GM21423 (cell line): ENCODE measurements around the gene SLC16A5.

Experiments
- ATAC-seq: cut with Tn5 transposase; IDR thresholded peaks from one replicate; pipeline ENCODE4 v1.9.1; 2021; ENCODE audit warnings: mild to moderate bottlenecking, moderate library complexity; ENCODE audit not compliant: unreplicated experiment

Gene SLC16A5

DNA sequence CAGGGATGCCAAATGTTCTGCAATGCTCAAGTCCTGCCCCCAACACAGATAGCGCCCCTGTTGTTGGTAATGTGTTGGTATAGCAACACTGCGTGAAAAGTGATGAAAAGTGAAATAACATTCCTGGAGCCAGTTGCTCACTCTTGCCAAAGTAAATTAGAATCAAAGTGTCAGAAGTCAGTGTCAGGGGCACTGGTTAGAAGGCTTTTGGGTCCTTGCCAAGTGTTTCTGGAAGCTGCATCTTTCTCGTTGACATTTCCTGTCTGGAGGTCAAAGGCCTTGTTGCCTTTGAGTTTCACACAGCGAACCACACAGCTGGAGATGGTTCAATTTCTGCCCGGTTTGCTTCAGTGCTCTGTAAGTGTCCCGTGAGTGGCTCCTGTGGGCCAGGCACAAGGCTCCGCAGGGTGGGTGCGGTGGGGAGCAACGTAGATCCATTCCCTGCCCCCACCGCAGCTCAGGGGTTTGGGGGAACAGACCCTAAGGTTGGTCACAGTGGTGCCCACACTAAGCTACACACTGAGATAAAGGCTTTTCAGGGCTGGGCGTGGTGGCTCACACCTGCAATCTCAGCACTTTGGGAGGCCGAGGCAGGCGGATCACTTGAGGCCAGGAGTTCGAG lies 3.6 kb upstream of the SLC16A5 start:
- no peak for ATAC-seq

DNA sequence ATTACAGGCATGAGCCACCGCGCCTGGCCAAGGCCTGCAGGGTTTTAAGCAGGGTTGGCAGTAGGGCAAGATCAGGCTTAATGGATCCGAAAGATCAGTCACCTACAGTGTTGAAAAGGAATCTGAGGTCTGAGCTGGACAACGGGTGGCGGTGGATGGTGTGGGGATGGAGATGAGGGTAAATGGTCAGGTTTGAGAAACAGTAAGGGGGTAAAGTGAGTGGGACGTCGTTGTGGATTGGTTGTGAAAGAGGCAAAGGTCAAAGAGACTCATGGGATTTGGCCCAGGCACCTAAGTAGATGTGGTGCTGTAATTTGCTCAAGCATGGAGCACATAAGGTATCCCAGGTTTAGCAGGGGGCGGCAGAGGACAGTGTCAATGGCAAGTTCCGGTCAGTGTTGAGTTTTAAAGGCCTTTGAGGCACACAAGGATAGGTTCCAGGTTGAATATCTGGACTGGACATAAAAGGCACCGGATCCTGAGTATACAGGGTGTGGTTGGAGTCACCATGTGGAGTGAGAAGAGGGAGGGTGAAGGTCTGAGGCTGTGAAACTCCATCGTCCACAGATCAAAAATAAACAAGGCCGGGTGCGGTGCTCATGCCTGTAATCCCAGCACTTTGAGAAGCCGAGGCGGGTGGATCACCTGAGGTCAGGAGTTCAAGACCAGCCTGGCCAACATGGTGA lies 1.1 kb upstream of the SLC16A5 start:
- ATAC-seq, result no peak

GRCh38 chr17:75087182-75087557 lies 584 bp upstream of the SLC16A5 start:
- ATAC-seq, result no peak

DNA sequence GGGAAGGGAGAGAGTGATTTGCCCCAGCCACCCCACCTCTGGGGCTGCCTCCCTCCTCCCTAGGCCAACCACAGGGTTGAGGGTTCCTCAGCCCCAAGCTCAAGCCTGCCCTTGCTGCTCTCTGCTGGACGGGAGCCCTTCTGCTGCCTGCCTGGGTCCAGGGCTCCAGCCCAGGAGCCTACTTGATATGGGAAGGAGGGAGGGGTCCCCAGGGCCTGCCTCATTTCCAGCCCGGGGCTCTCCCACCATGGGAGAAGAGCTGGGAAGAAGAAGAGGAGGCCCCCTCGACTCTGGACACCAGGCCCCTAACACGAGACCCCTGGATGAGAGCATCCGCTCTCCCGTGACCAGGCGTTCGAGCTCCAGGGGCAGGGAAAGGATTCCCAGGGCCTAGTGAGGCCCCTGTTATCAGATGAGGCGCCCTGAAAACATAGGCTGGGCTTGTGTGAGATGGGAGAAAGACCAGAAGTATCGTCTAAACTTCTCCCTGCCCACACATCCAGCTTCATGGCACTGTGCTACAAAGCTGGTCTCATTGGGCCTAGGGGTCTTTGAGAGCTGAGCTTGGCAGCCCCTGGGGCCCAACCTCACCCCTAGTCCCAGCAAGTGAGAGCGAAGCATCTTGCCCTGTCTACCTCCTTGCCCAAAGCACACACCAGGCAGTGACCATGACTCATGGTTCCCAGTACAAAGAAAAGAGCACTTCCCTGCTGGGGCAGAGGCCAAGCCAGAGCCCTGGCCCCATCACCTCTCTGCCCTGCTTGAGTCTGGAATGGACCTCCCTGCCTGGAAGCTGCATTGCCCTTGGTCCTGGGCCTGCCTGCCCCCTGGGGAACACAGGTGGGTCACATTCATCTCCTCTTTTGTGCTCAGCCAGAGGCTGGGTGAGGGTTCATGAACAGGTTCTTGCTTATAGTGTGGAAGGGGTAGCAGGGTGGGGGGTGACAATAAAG lies 987 bp downstream of the SLC16A5 start:
- ATAC-seq, result no peak

GRCh38 chr17:75090871-75091854 lies 3.4 kb downstream of the SLC16A5 start:
- ATAC-seq, result no peak

- ATAC-seq, result no peak
These were observed 4.1 kb downstream of the SLC16A5 start for GRCh38 chr17:75091855-75092327.

- no peak for ATAC-seq
These were observed 5.9 kb downstream of the SLC16A5 start for GRCh38 chr17:75093548-75094158.

DNA sequence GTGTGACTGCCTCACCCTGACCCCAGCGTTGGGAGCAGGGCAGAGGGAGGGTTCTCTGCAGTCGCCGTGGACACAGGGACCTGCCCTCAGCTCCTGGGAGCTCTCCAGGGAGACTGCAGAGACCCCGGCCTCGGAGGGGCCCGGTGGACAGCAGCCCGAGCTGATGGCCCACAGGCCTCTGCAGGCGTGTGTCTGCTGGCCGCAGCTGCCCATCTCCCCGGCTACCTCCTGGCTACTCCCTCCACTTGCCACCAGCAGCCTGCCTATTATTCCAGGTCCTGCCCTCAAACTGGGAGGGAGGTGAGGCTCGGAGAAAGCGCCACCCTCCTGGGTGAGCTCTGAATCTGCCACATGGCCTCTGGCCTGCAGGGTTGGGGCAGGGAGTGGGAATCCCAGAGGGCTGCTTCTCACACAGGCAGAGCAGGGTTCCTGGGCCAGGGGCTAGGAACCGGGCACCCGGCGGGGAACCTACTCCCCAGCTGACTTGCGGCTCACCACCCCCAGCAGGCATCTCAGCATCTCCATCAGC lies 7.2 kb downstream of the SLC16A5 start:
- no peak for ATAC-seq

GRCh38 chr17:75096082-75096625 lies 8.4 kb downstream of the SLC16A5 start:
- ATAC-seq, result no peak

DNA sequence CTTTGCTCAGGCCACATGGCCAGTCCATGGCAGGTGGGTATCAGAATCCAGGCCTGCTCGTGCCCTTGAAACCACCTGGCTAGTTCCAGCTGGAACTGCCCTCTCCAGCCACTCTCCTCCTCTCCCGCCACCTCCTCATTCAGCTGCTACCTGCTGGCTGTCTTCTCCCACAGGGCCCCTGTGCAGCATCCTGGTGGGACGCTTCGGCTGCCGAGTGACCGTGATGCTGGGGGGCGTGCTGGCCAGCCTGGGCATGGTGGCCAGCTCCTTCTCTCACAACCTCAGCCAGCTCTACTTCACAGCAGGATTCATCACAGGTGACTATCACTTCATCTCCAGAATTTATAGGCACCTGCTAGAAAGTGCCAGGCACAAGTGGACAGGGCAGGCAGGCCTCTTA lies 10.1 kb downstream of the SLC16A5 start:
- no peak for ATAC-seq

DNA sequence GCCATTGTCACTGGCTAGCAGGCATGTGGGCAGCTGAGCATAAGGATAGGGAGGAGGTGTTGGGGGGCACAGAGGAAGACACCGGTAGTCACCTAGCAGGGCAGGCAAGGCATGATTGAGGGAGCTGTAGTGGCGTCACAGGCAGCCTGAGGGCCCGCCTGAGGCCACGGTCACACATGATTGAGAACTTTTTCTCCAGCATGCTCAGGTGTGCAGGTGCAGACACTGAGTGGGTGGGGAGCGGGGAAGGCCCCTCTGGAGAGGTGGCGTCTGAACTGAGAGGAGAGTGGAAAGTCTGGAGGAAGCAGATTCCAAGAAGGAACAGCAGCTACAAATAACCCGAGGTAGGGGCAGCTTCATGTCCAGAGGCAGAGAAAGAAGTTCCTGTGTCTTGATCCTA lies 11.1 kb downstream of the SLC16A5 start:
- ATAC-seq, result no peak

- no peak for ATAC-seq
These were observed 12.3 kb downstream of the SLC16A5 start for GRCh38 chr17:75099881-75100595.

DNA sequence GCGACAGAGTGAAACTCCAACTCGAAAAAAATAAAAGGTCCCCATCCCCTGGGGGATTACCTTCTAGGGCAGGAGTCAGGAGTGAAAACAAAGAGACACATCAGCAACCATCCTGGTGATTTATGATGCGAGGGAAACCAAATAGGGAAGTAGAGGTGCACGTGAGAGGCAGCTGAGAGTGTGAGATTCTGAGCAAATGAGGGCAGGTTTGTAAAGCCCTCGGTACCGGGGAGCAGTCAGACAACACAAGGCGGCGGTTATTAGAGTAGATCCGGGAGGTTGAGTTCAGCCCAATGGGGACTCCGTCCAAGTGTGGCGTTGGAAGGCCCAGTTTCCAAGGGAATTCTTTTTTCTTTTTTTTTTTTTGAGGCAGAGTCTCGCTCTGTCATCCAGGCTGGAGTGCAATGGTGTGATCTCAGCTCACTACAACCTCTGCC lies 14.6 kb downstream of the SLC16A5 start:
- no peak for ATAC-seq

DNA sequence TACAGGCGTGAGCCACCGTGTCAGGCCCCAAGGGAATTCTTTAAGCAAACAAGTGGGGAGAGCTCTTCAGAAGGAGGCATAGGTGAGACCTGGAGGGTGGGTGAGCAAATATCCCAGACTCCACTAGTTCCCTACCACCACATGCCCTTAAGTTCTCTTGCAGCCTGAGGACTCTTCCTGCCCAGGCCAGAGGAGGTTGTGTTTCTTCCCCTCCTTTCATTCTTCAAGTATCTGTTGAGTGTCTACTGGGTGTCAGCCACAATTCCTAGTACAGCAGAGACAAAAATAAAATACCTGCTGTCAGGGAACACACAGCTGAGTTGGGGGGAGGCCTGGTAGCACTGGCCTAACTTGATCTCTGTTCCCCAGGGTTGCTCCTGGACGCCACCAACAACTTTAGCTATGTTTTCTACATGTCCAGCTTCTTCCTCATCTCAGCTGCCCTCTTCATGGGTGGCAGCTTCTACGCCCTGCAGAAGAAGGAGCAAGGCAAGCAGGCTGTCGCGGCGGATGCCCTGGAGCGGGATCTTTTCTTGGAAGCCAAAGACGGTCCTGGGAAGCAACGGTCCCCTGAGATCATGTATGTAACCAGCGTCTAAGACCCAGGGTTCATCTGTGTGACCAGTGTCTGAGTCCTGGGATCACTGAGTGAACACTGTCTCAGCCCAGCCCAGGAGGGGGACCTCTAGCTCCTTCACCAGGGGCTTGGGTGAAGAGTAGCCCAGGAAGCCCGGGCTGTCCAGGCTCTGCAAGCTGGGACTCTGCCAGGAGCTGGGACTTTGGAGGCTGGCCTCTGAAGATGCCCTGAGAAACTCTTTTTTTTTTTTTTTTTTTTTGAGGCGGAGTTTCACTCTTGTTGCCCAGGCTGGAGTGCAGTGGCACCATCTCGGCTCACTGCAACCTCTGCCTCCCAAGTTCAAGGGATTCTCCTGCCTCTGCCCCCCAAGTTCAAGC lies 16.1 kb downstream of the SLC16A5 start:
- no peak for ATAC-seq

DNA sequence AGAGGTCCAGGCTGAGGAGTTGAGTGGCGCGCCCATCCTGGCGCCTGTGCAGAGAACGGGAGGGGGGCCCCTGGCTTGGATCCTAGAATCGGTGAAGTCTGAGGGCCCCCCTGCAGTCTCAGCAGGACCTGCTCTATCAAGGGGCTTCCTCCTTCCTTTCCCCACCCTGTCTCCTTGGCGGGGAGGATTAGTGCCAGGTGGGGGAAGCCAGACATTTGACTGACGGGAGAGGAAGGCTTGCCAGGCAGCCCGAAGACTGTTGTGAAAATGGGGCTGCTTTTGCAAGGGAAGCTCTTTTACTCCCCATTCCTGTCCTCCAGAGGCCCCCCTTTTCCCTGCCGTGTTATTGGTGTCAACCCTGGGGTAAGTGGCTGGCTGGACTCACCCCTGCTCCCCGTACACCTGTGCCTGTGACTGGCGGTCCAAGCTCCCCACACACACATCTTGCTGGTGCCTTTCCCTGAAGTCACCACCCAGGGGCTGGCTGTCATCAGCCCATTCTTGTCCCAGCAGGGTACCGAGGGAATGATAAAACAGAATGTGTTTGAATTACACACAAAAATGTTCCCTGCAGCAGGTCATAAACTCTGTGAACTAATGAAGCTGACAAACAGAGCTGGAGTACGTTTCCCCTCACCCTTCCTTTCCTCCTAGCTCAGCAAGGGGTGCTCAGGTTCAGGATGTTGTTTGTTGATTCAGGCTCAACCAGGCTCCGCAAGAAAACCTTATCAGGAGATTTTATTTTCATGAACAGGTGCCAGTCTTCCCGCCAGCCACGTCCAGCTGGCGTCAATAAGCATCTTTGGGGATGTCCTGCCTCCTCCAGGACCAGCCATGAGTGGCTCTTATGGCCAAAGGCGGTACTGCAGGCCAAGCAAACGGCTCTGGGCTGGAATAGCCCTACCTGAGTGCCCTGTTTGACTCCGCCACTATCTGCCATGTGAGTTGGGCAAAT lies 17.6 kb downstream of the SLC16A5 start:
- ATAC-seq, result no peak

DNA sequence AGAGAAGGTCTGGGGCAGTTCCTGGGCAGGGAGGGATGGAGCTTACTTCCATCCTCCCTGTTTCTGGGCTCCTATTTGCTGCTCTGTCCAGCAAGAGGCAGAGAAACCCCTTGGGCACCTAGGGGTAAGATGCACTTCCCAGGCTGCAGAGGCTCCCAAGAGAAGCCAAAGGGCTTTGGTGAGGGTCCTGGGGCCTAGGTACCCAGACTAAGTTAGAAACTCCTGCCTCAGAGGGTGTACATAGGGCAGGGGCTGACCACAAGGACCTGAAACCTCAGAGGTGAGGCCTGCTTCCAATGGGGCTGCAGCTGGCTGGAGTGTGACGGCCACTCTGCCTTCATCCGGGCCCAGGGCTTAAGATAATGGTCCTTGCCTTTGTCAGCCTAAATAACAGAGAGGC lies 20.4 kb downstream of the SLC16A5 start:
- no peak for ATAC-seq

- no peak for ATAC-seq
These were observed 21.3 kb downstream of the SLC16A5 start for GRCh38 chr17:75109046-75109406.
